Right renal pelvis (tissue), 4 donors: Measurements from ENCODE around the gene ATP5PD. TPM values are rescaled to one million over a fixed set of nuclear protein-coding genes. Genes with fewer than 3 reads are reported as not detected.

Experiments used
- DNase-seq, 4 donors: peaks; one replicate each; pipeline ENCODE4 v3.0.0-alpha.2; 2013; ENCODE audit warnings: low read depth in 4 of 4, low spot score in 3 of 4, missing footprints in 1 of 4
- polyA plus RNA-seq, 4 donors: library from polyadenylated mRNA; unstranded; fragments of 120-200 nt; gene quantifications; one replicate each; pipeline ENCODE4 v1.2.1, GENCODE V29; 2013; ENCODE audit not compliant: insufficient read length in 4 of 4

Gene ATP5PD
- polyA plus RNA-seq, 4 donors, result 323 to 364 (median 341) TPM

DNA sequence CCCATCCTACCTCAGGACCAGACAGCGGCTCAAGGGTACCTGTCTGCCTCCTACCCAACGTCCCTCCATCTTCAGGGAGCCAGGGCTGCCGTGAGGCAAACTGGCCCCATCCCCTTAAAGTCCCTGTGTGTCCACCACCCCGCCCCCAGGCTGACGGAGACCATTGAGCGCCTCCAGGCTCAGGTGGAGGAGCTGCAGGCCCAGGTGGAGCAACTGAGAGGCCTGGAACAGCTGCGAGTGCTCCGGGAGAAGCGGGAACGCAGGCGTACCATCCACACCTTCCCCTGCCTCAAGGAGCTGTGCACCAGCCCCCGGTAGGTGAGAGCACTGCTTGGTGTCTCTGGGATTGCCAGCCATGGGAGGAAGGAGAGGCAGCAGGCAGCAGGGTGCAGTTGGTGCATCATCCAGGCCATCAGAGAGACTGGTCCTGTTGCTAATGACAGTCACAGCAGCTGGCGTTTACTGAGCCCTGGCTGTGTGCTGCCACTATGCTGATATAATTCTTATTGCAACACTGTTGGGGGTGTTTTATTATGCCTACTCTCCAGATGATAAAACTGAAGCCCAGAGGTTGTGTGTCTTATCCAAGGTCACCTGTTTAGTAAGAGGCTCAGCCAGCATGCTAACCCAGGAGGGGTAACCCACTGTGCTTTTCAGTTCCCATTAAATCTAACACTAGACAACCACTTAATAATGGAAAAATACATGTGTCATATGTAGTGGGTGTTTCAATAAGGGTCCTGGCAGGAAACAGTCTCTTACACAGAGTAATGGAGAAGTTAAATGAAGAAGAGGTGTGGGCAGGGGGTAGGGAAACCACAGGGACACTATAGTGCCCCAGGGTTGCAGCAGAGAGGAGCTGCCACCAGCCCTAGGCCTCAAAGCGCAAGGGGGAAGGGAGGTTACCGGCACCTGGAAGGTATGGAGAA, 44.6 kb downstream of the ATP5PD start:
- DNase-seq, result no peak

DNA sequence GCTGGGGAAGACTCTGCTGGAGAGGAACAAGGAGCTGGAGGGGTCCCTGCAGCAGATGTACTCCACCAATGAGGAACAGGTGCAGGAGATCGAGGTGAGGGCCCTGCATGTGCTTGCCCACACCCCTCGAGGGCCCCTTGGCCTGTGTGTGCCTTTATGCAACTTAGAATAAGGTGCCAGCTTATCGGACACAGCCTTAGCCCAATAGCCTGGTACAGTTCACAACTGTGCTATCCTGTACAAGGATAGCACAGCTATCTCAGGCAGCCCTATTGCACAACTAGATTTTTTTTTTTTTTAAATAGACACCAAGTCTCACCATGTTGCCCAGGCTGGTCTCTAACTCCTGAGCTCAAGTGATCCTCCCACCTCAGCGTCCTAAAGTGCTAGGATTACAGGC, 47.2 kb downstream of the ATP5PD start:
- DNase-seq, result no peak

DNA sequence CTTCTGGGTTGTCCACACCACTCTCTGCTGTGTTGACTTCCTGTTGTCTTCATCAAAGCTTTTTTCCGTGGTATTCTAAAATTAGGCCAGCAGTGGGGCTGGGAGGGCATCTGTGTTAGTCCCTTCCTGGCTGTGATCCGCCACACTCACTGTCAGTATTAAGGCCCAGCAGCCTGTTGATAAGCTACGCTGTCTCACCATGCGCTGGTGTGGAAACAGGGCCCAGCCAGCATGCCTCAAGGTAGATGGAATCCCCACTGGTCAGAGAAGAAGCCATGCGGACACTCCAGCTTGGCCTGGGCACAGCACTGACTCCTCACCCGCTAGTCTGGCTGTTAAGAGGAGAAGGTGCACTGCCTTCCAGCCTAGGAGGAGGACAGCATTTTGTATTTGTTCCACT, 48.0 kb downstream of the ATP5PD start:
- no peak for DNase-seq

DNA sequence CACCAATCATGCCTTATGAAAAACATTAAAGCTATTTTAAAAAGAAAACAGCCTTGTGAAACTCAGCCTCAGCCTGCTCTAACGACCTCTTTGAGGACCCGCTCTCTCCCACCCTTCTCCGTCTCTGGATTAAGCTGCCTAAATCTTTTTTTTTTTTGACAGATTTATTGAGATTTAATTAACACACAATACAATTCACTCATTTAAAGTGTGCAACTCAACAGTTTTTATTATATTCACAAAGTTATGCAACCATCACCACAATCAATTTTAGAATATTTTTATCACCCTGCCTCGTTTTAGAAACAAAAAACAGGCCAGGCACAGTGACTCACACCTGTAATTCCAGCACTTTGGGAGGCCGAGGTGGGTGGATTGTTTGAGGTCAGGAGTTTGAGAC, 50.9 kb downstream of the ATP5PD start:
- DNase-seq, result no peak

- DNase-seq, result no peak
These were observed 52.3 kb downstream of the ATP5PD start for GRCh38 chr17:74994440-74994839.

DNA sequence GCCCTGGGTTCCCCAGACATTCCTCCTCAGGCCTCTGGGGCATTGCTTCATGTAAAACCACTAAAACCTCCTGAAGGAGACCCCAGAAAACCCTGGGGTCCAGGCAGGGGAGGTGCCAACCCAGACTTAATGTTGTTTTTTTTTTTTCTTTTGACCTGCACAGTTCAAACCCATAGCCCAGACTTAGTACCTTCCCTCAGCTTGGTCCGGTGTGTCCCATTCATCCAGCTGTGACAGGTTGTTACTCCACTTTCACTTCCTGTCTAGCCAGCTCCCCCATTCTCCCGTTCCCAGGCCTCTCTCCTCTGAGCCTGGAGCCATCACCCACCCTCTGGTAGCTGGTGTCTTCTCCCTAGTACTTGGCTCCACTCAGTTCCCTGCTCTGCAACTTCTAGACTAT, 54.5 kb downstream of the ATP5PD start:
- DNase-seq, result no peak

DNA sequence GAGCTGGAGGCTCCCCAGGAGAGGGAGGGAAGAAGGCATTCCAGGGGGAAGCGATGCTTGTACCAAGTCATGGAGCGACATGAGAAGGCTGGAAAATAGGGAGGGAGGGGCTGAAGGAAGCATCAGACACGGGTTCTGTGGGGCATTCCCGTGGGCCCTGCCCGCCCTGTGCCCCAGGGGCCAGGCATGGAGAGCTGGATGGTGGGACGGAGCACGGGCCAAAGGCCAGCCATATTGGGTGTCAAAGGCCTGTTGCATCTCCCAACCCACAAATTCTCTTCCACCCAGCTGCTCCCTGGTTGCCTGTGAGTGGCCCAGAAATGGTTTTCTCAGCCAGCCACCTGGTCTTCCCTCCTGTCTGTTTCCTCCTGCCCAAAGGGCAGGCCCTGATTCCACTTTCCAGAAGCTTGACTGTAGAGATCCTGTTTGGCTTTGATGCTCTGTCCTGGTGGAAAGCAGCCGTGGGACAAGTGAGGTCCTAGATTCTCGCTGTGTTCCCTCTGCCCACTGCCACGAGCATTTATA, 56.1 kb downstream of the ATP5PD start:
- DNase-seq, result no peak

Other genes starting within 250 kb of the ATP5PD start
- gene GRIN2C, start 187.1 kb downstream of the ATP5PD start, polyA plus RNA-seq, result under 1 TPM; 0.13 to 0.28 (median 0.22) TPM
- gene FDXR, start 174.0 kb downstream of the ATP5PD start, polyA plus RNA-seq, result 1 to 10 TPM; 6.6 to 9.8 (median 7.5) TPM
- under 1 TPM; 0.26 to 0.67 (median 0.45) TPM for gene FADS6, start 153.3 kb downstream of the ATP5PD start, polyA plus RNA-seq
- gene USH1G, start 123.7 kb downstream of the ATP5PD start, polyA plus RNA-seq, result under 1 TPM; 0.69 to 0.91 (median 0.74) TPM
- gene OTOP2, start 122.7 kb downstream of the ATP5PD start, polyA plus RNA-seq, result under 1 TPM in 2 of 4 donors, not detected in 2; 0.03 to 0.10 TPM
- not detected for gene OTOP3, start 111.1 kb downstream of the ATP5PD start, polyA plus RNA-seq
- 10 to 100 TPM; 12.6 to 16.3 (median 14.7) TPM for gene HID1, start 74.2 kb downstream of the ATP5PD start, polyA plus RNA-seq
- gene CDR2L, start 59.3 kb downstream of the ATP5PD start, polyA plus RNA-seq, result 10 to 100 TPM in 1 of 4 donors, 1 to 10 TPM in 3; 8.5 to 11.2 (median 8.8) TPM
- gene MRPL58, start 34.3 kb downstream of the ATP5PD start, polyA plus RNA-seq, result 10 to 100 TPM; 26.4 to 29.6 (median 27.7) TPM
- 10 to 100 TPM; 32.8 to 35.4 (median 33.8) TPM for gene KCTD2, start 256 bp upstream of the ATP5PD start, polyA plus RNA-seq
- 10 to 100 TPM; 24.1 to 32.3 (median 27.8) TPM for gene SLC16A5, start 41.0 kb upstream of the ATP5PD start, polyA plus RNA-seq
- gene ARMC7, start 63.0 kb upstream of the ATP5PD start, polyA plus RNA-seq, result 10 to 100 TPM; 16.0 to 19.4 (median 18.2) TPM
- gene NT5C, start 84.8 kb upstream of the ATP5PD start, polyA plus RNA-seq, result 10 to 100 TPM; 46.0 to 72.2 (median 49.5) TPM
- gene JPT1, start 107.5 kb upstream of the ATP5PD start, polyA plus RNA-seq, result 100 to 1,000 TPM in 1 of 4 donors, 10 to 100 TPM in 3; 84.2 to 116 (median 88.5) TPM
- 100 to 1,000 TPM; 680 to 843 (median 799) TPM for gene SUMO2, start 136.0 kb upstream of the ATP5PD start, polyA plus RNA-seq
- gene NUP85, start 158.7 kb upstream of the ATP5PD start, polyA plus RNA-seq, result 10 to 100 TPM; 59.2 to 65.3 (median 61.4) TPM
- gene GGA3, start 214.6 kb upstream of the ATP5PD start, polyA plus RNA-seq, result 10 to 100 TPM; 35.7 to 48.9 (median 41.0) TPM
- 10 to 100 TPM; 72.5 to 80.2 (median 76.1) TPM for gene MRPS7, start 214.9 kb upstream of the ATP5PD start, polyA plus RNA-seq
- 10 to 100 TPM; 21.0 to 24.6 (median 22.9) TPM for gene MIF4GD, start 224.3 kb upstream of the ATP5PD start, polyA plus RNA-seq
- 1 to 10 TPM; 6.9 to 8.3 (median 7.5) TPM for gene SLC25A19, start 242.5 kb upstream of the ATP5PD start, polyA plus RNA-seq